Measurements from ENCODE around the gene DAB1.

DAB1 gene

DNA sequence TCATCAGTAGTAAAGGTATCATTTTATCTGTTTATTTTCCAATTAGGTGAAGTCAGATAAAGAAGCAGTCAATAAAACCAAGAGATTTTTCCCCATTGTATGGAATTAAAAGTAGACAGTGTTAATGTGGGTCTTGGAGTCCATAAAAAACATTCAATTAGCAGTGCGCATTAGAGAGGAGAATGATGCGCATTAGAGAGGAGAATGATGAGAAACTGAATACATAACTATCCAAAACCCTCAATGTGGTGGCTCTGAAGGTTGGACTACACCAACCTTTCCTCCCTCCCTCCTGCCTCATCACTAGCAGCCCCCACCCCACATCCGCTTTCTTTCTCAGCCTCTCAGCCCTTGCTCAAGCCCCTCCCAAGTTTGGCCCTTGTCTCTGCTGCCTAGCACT lies 99.5 kb downstream of the DAB1 start:
- TF ChIP-seq SP1 (IDR thresholded peaks at IDR 0.05): no peak
- no peak for TF ChIP-seq SUZ12 (IDR thresholded peaks at IDR 0.05)
- no peak for TF ChIP-seq BHLHE40 (IDR thresholded peaks at IDR 0.05; ENCODE audit: borderline replicate concordance)
- no peak for TF ChIP-seq LEF1 (IDR thresholded peaks at IDR 0.05; ENCODE audit: borderline replicate concordance)

DNA sequence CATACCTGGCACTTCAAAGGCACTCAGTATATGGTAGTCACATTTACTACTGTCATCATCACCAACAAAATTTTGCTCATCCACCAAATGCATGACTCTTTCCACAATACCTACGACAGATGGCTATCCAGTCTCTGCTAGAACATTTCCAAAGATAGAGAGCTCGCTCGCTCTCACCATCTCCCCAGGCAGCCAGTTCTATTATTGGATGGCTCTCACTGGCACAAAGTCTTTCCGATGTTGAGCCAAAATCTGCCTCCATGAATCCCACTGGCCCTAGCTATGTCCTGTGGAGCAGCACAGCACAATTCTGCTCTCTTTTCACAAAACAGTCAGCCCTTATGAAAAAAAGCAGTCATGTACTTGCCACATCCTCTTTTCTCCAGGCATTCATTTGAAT lies 102.1 kb downstream of the DAB1 start:
- TF ChIP-seq FOXM1 (IDR thresholded peaks at IDR 0.05; ENCODE audit: borderline replicate concordance) (no peak), BHLHE40 (IDR thresholded peaks at IDR 0.05; ENCODE audit: borderline replicate concordance) (no peak), SP1 (IDR thresholded peaks at IDR 0.05) (no peak), LEF1 (IDR thresholded peaks at IDR 0.05; ENCODE audit: borderline replicate concordance) (no peak), TARDBP (IDR thresholded peaks at IDR 0.05) (no peak), NFRKB (IDR thresholded peaks at IDR 0.05) (no peak), ARNT (IDR thresholded peaks at IDR 0.05) (no peak), FOXK2 (IDR thresholded peaks at IDR 0.05) (no peak), ZNF384 (IDR thresholded peaks at IDR 0.05) (no peak), ELF4 (IDR thresholded peaks at IDR 0.05) (no peak), L3MBTL2 (conservative IDR thresholded peaks at IDR 0.05) (no peak)
- TF ChIP-seq, protein P1, sequence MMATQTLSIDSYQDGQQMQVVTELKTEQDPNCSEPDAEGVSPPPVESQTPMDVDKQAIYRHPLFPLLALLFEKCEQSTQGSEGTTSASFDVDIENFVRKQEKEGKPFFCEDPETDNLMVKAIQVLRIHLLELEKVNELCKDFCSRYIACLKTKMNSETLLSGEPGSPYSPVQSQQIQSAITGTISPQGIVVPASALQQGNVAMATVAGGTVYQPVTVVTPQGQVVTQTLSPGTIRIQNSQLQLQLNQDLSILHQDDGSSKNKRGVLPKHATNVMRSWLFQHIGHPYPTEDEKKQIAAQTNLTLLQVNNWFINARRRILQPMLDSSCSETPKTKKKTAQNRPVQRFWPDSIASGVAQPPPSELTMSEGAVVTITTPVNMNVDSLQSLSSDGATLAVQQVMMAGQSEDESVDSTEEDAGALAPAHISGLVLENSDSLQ (IDR thresholded peaks at IDR 0.05): no peak
- no peak for DNase-seq (ENCODE audit: extremely low spot score)
- ChIA-PET CTCF (interaction anchor here (0.6 kb wide), 1 partner anchor 310 kb away, joined by 3 read pairs; no protein-coding TSS in a partner anchor), POLR2A (no interaction called here)

More for the DNA sequence above, 99.5 kb downstream of the DAB1 start:
- ChIA-PET POLR2A (no interaction called here), CTCF (no interaction called here)
- no peak for DNase-seq (ENCODE audit: extremely low spot score)

DNA sequence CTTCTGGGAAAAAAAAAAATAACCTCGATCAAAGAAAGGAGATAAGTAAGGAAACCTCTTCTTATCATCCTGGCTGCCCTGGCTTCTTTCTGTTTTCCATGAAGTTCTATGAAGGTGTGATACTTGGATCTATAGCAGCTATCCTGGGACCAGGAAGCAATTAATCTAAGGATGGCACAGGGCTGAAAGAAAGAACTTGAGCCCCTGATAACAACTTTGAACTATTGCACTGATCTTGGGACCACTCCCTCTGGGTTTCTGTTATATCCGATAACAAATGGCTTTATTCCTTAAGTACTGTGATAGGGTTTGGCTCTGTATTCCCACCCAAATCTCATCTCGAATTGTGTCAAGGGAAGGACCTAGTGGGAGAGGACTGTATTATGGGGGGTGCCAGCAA lies 104.1 kb downstream of the DAB1 start:
- DNase-seq (ENCODE audit: extremely low spot score): no peak
- no peak for TF ChIP-seq ARNT (IDR thresholded peaks at IDR 0.05)
- TF ChIP-seq FOXM1 (IDR thresholded peaks at IDR 0.05; ENCODE audit: borderline replicate concordance): no peak
- TF ChIP-seq, protein P1 (IDR thresholded peaks at IDR 0.05): no peak
- no peak for TF ChIP-seq ELF4 (IDR thresholded peaks at IDR 0.05)
- TF ChIP-seq TARDBP (IDR thresholded peaks at IDR 0.05): no peak
- no peak for TF ChIP-seq L3MBTL2 (conservative IDR thresholded peaks at IDR 0.05)
- no peak for TF ChIP-seq LEF1 (IDR thresholded peaks at IDR 0.05; ENCODE audit: borderline replicate concordance)
- no peak for TF ChIP-seq HDGF (IDR thresholded peaks at IDR 0.05; ENCODE audit: borderline replicate concordance)
- TF ChIP-seq FOXA1 (IDR thresholded peaks at IDR 0.05): no peak
- TF ChIP-seq BHLHE40 (IDR thresholded peaks at IDR 0.05; ENCODE audit: borderline replicate concordance): no peak
- TF ChIP-seq ZNF384 (IDR thresholded peaks at IDR 0.05): no peak
- no peak for TF ChIP-seq FOXK2 (IDR thresholded peaks at IDR 0.05)
- no peak for TF ChIP-seq SP1 (IDR thresholded peaks at IDR 0.05)
- no peak for TF ChIP-seq NFRKB (IDR thresholded peaks at IDR 0.05)
- ChIA-PET POLR2A (no interaction called here), CTCF (no interaction called here)

DNA sequence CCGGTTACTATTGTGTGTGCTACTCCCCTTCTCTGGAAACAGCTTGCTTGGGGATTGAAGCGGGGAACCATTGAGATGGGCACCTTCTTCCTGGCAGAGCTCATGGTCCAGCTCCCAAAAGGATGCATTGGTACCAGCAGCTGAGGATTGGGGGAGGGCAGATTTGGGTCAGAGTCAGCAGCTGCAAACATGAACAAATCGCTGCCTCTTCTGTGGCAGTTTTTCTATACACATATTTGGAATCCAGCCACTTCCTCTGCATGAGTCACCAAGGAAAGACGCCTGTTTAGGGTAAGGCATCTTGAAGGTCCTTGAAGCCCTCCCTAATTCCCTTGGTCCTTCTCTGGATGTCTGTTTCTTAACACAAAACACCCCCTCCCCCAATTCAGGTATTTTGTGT lies 104.7 kb downstream of the DAB1 start:
- TF ChIP-seq CTBP1 (IDR thresholded peaks at IDR 0.05; ENCODE audit: borderline replicate concordance): no peak
- no peak for TF ChIP-seq HDGF (IDR thresholded peaks at IDR 0.05; ENCODE audit: borderline replicate concordance)
- POLR2A ChIA-PET: no interaction called here
- CTCF ChIA-PET: no interaction called here

DNA sequence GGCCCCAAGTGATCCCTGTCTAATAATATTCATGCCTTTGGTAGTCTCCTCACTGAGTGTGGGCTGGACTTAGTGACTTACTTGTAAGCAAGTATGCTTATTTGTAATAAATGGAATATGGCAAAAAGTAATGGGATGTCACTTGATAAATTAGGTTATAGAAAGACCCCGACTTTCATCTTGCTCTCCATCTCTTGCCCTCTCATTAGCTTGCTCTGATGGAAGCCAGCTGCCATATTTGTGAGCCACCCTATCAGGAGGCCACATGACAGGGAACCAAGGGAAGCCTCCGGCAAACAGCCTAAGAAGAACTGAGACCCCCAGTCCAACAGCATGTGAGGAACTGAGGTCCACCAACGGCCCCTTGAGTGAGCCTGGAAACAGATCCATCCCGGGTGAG lies 107.0 kb downstream of the DAB1 start:
- no peak for TF ChIP-seq ELF4 (IDR thresholded peaks at IDR 0.05)
- TF ChIP-seq SP1 (IDR thresholded peaks at IDR 0.05): no peak
- TF ChIP-seq, protein P1 (IDR thresholded peaks at IDR 0.05): no peak
- no peak for TF ChIP-seq SUZ12 (IDR thresholded peaks at IDR 0.05)
- TF ChIP-seq TARDBP (IDR thresholded peaks at IDR 0.05): no peak
- TF ChIP-seq ARNT (IDR thresholded peaks at IDR 0.05): no peak
- TF ChIP-seq FOXM1 (IDR thresholded peaks at IDR 0.05; ENCODE audit: borderline replicate concordance): no peak
- no peak for TF ChIP-seq HDGF (IDR thresholded peaks at IDR 0.05; ENCODE audit: borderline replicate concordance)
- no peak for TF ChIP-seq CTBP1 (IDR thresholded peaks at IDR 0.05; ENCODE audit: borderline replicate concordance)
- DNase-seq (ENCODE audit: extremely low spot score): no peak
- CTCF ChIA-PET: no interaction called here
- POLR2A ChIA-PET: no interaction called here

More for the DNA sequence above, 104.7 kb downstream of the DAB1 start:
- DNase-seq (ENCODE audit: extremely low spot score): no peak

DNA sequence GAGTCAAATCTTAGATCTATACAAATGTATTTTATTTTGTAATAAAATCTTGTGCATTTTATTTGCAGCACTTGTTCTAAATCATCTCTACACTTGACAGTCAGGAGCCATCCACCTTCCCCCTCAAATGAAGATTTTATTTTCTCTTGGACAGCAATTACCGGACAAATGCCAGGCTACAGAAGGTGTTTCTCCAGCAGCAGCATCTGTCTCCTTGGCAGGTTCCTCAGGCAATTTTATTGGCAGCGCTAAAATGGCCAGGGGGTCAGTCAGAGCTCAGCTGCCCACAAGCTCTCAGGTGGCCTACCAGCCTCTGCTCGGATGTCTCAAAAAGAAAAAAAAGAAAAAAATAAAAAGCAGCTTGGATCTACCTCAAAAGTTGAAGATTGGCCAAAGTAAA lies 107.6 kb downstream of the DAB1 start:
- TF ChIP-seq SUZ12 (IDR thresholded peaks at IDR 0.05): no peak
- no peak for TF ChIP-seq FOXM1 (IDR thresholded peaks at IDR 0.05; ENCODE audit: borderline replicate concordance)
- no peak for TF ChIP-seq ARNT (IDR thresholded peaks at IDR 0.05)
- TF ChIP-seq LEF1 (IDR thresholded peaks at IDR 0.05; ENCODE audit: borderline replicate concordance): no peak
- no peak for TF ChIP-seq ZNF384 (IDR thresholded peaks at IDR 0.05)
- POLR2A ChIA-PET: no interaction called here
- no peak for DNase-seq (ENCODE audit: extremely low spot score)
- CTCF ChIA-PET: no interaction called here

DNA sequence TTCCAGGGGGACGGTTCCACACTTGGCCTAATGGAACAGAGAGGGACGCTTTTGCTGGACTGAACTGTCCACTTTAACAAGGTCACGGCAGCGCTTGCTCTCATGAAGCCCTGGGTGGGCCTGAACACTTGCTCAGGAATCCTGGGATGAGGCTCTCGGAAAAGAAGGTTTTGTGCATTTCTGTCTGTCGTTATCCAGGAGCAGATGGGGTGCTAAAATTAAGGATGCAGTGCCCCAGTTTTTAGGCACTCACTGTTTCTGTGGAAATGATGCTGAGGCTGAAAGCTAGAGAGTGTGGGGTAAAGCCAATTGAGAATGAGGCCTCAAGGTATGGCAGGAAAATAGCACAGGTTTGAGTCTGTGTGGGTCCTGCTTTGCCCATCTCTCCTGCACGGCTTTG lies 111.0 kb downstream of the DAB1 start:
- POLR2A ChIA-PET: no interaction called here
- no peak for DNase-seq (ENCODE audit: extremely low spot score)
- CTCF ChIA-PET: no interaction called here
- TF ChIP-seq SP1 (IDR thresholded peaks at IDR 0.05) (no peak), NFRKB (IDR thresholded peaks at IDR 0.05) (no peak), L3MBTL2 (conservative IDR thresholded peaks at IDR 0.05) (no peak), TARDBP (IDR thresholded peaks at IDR 0.05) (no peak), ZNF384 (IDR thresholded peaks at IDR 0.05) (no peak), BHLHE40 (IDR thresholded peaks at IDR 0.05; ENCODE audit: borderline replicate concordance) (no peak), HDGF (IDR thresholded peaks at IDR 0.05; ENCODE audit: borderline replicate concordance) (no peak), FOXK2 (IDR thresholded peaks at IDR 0.05) (no peak), FOXM1 (IDR thresholded peaks at IDR 0.05; ENCODE audit: borderline replicate concordance) (no peak), LEF1 (IDR thresholded peaks at IDR 0.05; ENCODE audit: borderline replicate concordance) (no peak), CTBP1 (IDR thresholded peaks at IDR 0.05; ENCODE audit: borderline replicate concordance) (no peak), SUZ12 (IDR thresholded peaks at IDR 0.05) (no peak), ELF4 (IDR thresholded peaks at IDR 0.05) (no peak), FOXA1 (IDR thresholded peaks at IDR 0.05) (no peak), ARNT (IDR thresholded peaks at IDR 0.05) (no peak)
- TF ChIP-seq, protein P1 (IDR thresholded peaks at IDR 0.05): no peak
